Small intestine (tissue), 7 donors: ENCODE measurements around the gene ZNRF3. TPM values are rescaled to one million over a fixed set of nuclear protein-coding genes. Genes with fewer than 3 reads are reported as not detected.

ENCODE experiments used
- DNase-seq, 2 donors: peaks; one replicate each; pipeline versions ENCODE4 v3.0.0 to v3.0.0-alpha.2; 2013
- FAIRE-seq: peaks from 2 replicates; lab custom pipeline; 2012; peaks lifted over from hg19 to GRCh38; lab: Jason Lieb, UNC
- H3K27ac ChIP-seq, 3 donors: one replicate each; pipeline ENCODE4 v1.5.1; 2013; ENCODE audit warnings: low read length in 2 of 3, mild to moderate bottlenecking in 2 of 3, control low read depth in 1 of 3, inconsistent platforms in 1 of 3, low read depth in 1 of 3, moderate library complexity in 1 of 3
- H3K27me3 ChIP-seq, 3 donors: one replicate each; pipeline ENCODE4 v1.6.1; 2013; ENCODE audit warnings: low read length in 3 of 3, inconsistent platforms in 1 of 3; ENCODE audit not compliant: control insufficient read depth in 3 of 3, insufficient read depth in 3 of 3
- H3K36me3 ChIP-seq, 3 donors: one replicate each; pipeline ENCODE4 v1.6.1; 2013; ENCODE audit warnings: low read length in 3 of 3, inconsistent platforms in 1 of 3, low read depth in 1 of 3, mild to moderate bottlenecking in 1 of 3, moderate library complexity in 1 of 3; ENCODE audit not compliant: control insufficient read depth in 3 of 3, insufficient read depth in 2 of 3
- H3K4me1 ChIP-seq, 3 donors: one replicate each; pipeline ENCODE4 v1.6.1; 2013; ENCODE audit warnings: low read length in 2 of 3, inconsistent platforms in 1 of 3, low read depth in 1 of 3, mild to moderate bottlenecking in 1 of 3, moderate library complexity in 1 of 3; ENCODE audit not compliant: control insufficient read depth in 3 of 3, insufficient read depth in 2 of 3
- H3K4me3 ChIP-seq, 3 donors: one replicate each; pipeline ENCODE4 v1.5.1; 2013; ENCODE audit warnings: low read length in 3 of 3, control low read depth in 1 of 3, inconsistent platforms in 1 of 3, low read depth in 1 of 3, mild to moderate bottlenecking in 1 of 3, moderate library complexity in 1 of 3
- H3K9me3 ChIP-seq, 2 donors: one replicate each; pipeline ENCODE4 v1.6.1; 2013; ENCODE audit warnings: low read depth in 1 of 2, low read length in 1 of 2; ENCODE audit not compliant: control insufficient read depth in 2 of 2, insufficient read depth in 1 of 2
- WGBS, 3 donors: extraction: QIAGEN DNeasy Blood & Tissue Kit; methylation state at CpG; one replicate each; pipeline ENCODE4 v1.1.7; 2013; 5-methylcytosine and 5-hydroxymethylcytosine counted together
- polyA plus RNA-seq, 4 donors: library from polyadenylated mRNA; stranded (reverse) in 3 of 4; unstranded in 1 of 4; fragments of 200-250 nt in 3 of 4; fragments of 120-200 nt in 1 of 4; gene quantifications; one replicate each; pipeline versions ENCODE4 v1.2.1 to v1.2.3, GENCODE V29; 2013
- donor health status: healthy with polysubstance abuse.
- donor health status: control.
- donor health status: control.
- donor health status: Bipolar disorder and iron deficiency.
- donor health status: healthy.

Gene ZNRF3
- polyA plus RNA-seq, 4 donors = 0.22 to 9.1 (median 4.2) TPM

GRCh38 chr22:29102300-29102699 is 218.9 kb downstream of the ZNRF3 start:
- DNase-seq (no peak), FAIRE-seq (no peak)
- peaks cover 0 to 3% (median 0%) of the 10 kb centered on the region in 3 donors for H3K4me1 ChIP-seq
- peaks cover 0 to 24% (median 0%) of the 10 kb centered on the region in 3 donors for H3K36me3 ChIP-seq
- H3K27ac ChIP-seq = no peak overlapping the region
- H3K4me3 ChIP-seq = no peak overlapping the region
- WGBS, 3 donors = 90 to 96% (median 94%) methylated on average over 2 of the region's 2 CpGs
- no peaks in the 10 kb centered on the region for H3K27me3 ChIP-seq
- no peaks in the 10 kb centered on the region for H3K9me3 ChIP-seq

- 86 to 95% (median 92%) methylated on average over 1 of the region's 1 CpG for WGBS, 3 donors
- H3K9me3 ChIP-seq = no peaks in the 10 kb centered on the region
- no peaks in the 10 kb centered on the region for H3K4me1 ChIP-seq
- DNase-seq = no peak
- no peak overlapping the region for H3K27ac ChIP-seq
- no peaks in the 10 kb centered on the region for H3K27me3 ChIP-seq
- peaks cover 0 to 24% (median 0%) of the 10 kb centered on the region in 3 donors for H3K36me3 ChIP-seq
- H3K4me3 ChIP-seq = no peak overlapping the region
- FAIRE-seq = no peak
Observed at GRCh38 chr22:29103121-29103520, 219.7 kb downstream of the ZNRF3 start.

GRCh38 chr22:29105468-29105867 is 222.1 kb downstream of the ZNRF3 start:
- H3K4me3 ChIP-seq = no peak overlapping the region
- WGBS, 3 donors = 61 to 71% (median 62%) methylated on average over 2 of the region's 2 CpGs
- H3K27me3 ChIP-seq = no peaks in the 10 kb centered on the region
- H3K27ac ChIP-seq = no peak overlapping the region
- H3K36me3 ChIP-seq = peaks cover 0 to 19% (median 0%) of the 10 kb centered on the region in 3 donors
- H3K4me1 ChIP-seq = peaks cover 2 to 12% (median 4%) of the 10 kb centered on the region in 3 donors
- no peak for DNase-seq
- H3K9me3 ChIP-seq = no peaks in the 10 kb centered on the region
- no peak for FAIRE-seq

GRCh38 chr22:29106839-29107238 is 223.5 kb downstream of the ZNRF3 start:
- Histone ChIP-seq H3K36me3 (peaks cover 0 to 19% (median 0%) of the 10 kb centered on the region in 3 donors), H3K27me3 (no peaks in the 10 kb centered on the region), H3K27ac (no peak overlapping the region), H3K4me1 (peaks cover 2 to 12% (median 4%) of the 10 kb centered on the region in 3 donors), H3K9me3 (no peaks in the 10 kb centered on the region), H3K4me3 (no peak overlapping the region)
- FAIRE-seq (no peak), DNase-seq (no peak)
- WGBS, 3 donors = 48 to 88% (median 84%) methylated on average over 4 of the region's 4 CpGs

Other genes with a start within 250 kb of the ZNRF3 start
- 10 to 100 TPM in 1 of 4 donors, 1 to 10 TPM in 2, under 1 TPM in 1; 0.45 to 24.0 (median 3.7) TPM for gene TTC28, start 203.7 kb upstream of the ZNRF3 start, polyA plus RNA-seq
- 10 to 100 TPM in 2 of 4 donors, 1 to 10 TPM in 2; 6.5 to 25.4 (median 15.0) TPM for gene CHEK2, start 141.8 kb upstream of the ZNRF3 start, polyA plus RNA-seq
- gene HSCB, start 141.5 kb upstream of the ZNRF3 start, polyA plus RNA-seq = 10 to 100 TPM; 19.2 to 24.5 (median 20.3) TPM
- gene CCDC117, start 110.9 kb upstream of the ZNRF3 start, polyA plus RNA-seq = 10 to 100 TPM in 2 of 4 donors, 1 to 10 TPM in 2; 7.8 to 33.4 (median 9.4) TPM
- 100 to 1,000 TPM in 3 of 4 donors, 10 to 100 TPM in 1; 60.2 to 263 (median 173) TPM for gene XBP1, start 83.0 kb upstream of the ZNRF3 start, polyA plus RNA-seq
- 1 to 10 TPM in 1 of 4 donors, not detected in 3; 1.4 TPM for gene C22orf31, start 178.3 kb downstream of the ZNRF3 start, polyA plus RNA-seq
- gene KREMEN1, start 189.5 kb downstream of the ZNRF3 start, polyA plus RNA-seq = 10 to 100 TPM in 2 of 4 donors, 1 to 10 TPM in 2; 1.1 to 24.6 (median 7.0) TPM